Gastroesophageal sphincter (tissue), 3 donors: Measurements from ENCODE around the gene PPP4R3A.

Source experiments
- CTCF ChIP-seq, 4 experiments: fragments of 200-600 bp in 2 of 4; fragments of 450-650 bp in 2 of 4; sonication (generic) in 1 of 4; IDR thresholded peaks; one replicate each; pipeline ENCODE4 v1.5.1; 2017 to 2019; ENCODE audit warnings: antibody characterized with exemption in 4 of 4, mild to moderate bottlenecking in 2 of 4, moderate library complexity in 2 of 4
- POLR2A ChIP-seq, 2 donors: fragments of 450-650 bp; IDR thresholded peaks; one replicate each; pipeline ENCODE4 v1.6.1; 2017; ENCODE audit warnings: antibody characterized with exemption in 2 of 2, mild to moderate bottlenecking in 2 of 2, moderate library complexity in 1 of 2

GRCh38 chr14:91424813-91425530 is 85.1 kb downstream of the PPP4R3A start:
- TF ChIP-seq POLR2A (IDR thresholded peaks at IDR 0.05): no peak
- TF ChIP-seq CTCF (IDR thresholded peaks at IDR 0.05): no peak
